ENCODE measurements around the gene DNAL4. TPM values are rescaled to one million over a fixed set of nuclear protein-coding genes. Genes with fewer than 3 reads are reported as not detected.

DNAL4 gene
- total RNA-seq, 2 donors from 2014 or later, result 5.1 to 7.2 TPM

- H3K27me3 Mint-ChIP-seq, result no peaks in the 10 kb centered on the region
- H3K4me3 Mint-ChIP-seq, result no peak overlapping the region
- ATAC-seq, result no peak
- H3K27ac Mint-ChIP-seq, result peak overlapping the region; percentile 98
- DNase-seq, result no peak
- H3K36me3 Mint-ChIP-seq (ENCODE audit: low read depth), result no peaks in the 10 kb centered on the region
- H3K9me3 ChIP-seq (ENCODE audit: control insufficient read depth, low read length, poor library complexity, severe bottlenecking), result no peaks in the 10 kb centered on the region
- H3K4me1 Mint-ChIP-seq, result peaks cover 14% of the 10 kb centered on the region
Observed at GRCh38 chr22:38744981-38745380, 49.0 kb downstream of the DNAL4 start.

GRCh38 chr22:38742176-38742942 lies 51.6 kb downstream of the DNAL4 start:
- ATAC-seq, result no peak
- no peak for DNase-seq
- peak overlapping the region; percentile 93 for H3K27ac Mint-ChIP-seq
- peaks cover 15% of the 10 kb centered on the region for H3K4me1 Mint-ChIP-seq
- peak overlapping the region; percentile 66 for H3K4me3 Mint-ChIP-seq
- no peaks in the 10 kb centered on the region for H3K9me3 ChIP-seq (ENCODE audit: control insufficient read depth, low read length, poor library complexity, severe bottlenecking)
- H3K27me3 Mint-ChIP-seq, result no peaks in the 10 kb centered on the region
- peaks cover under 1% of the 10 kb centered on the region for H3K36me3 Mint-ChIP-seq (ENCODE audit: low read depth)

DNA sequence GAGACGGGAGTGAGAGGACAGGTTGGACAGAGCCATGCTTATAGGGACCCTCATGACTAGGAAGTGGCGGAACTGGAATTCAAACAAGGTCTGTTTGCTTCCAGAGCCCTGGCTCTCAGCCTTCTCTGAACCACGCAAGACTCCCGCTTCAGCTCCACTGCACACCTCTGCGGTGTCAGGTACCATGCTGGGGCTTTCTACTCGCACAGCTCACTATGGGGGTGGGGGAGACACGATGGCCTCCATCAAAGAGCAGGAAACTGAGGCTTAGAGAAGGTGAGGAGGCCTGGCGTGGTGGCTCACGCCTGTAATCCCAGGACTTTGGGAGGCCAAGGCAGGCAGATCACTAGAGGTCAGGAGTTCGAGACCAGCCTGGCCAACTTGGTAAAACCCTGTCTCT lies 52.4 kb downstream of the DNAL4 start:
- DNase-seq, result no peak
- no peak for ATAC-seq
- Mint-ChIP-seq H3K4me1 (peaks cover 23% of the 10 kb centered on the region), H3K36me3 (ENCODE audit: low read depth) (peaks cover 4% of the 10 kb centered on the region), H3K27me3 (no peaks in the 10 kb centered on the region), H3K27ac (peak overlapping the region; percentile 93), H3K4me3 (no peak overlapping the region)
- H3K9me3 ChIP-seq (ENCODE audit: control insufficient read depth, low read length, poor library complexity, severe bottlenecking), result no peaks in the 10 kb centered on the region

- peaks cover 4% of the 10 kb centered on the region for H3K36me3 Mint-ChIP-seq (ENCODE audit: low read depth)
- H3K4me1 Mint-ChIP-seq, result peaks cover 24% of the 10 kb centered on the region
- no peak for ATAC-seq
- no peak overlapping the region for H3K4me3 Mint-ChIP-seq
- no peak for DNase-seq
- no peaks in the 10 kb centered on the region for H3K27me3 Mint-ChIP-seq
- no peaks in the 10 kb centered on the region for H3K9me3 ChIP-seq (ENCODE audit: control insufficient read depth, low read length, poor library complexity, severe bottlenecking)
- peak overlapping the region; percentile 93 for H3K27ac Mint-ChIP-seq
Observed at GRCh38 chr22:38741166-38741565, 52.8 kb downstream of the DNAL4 start.

DNA sequence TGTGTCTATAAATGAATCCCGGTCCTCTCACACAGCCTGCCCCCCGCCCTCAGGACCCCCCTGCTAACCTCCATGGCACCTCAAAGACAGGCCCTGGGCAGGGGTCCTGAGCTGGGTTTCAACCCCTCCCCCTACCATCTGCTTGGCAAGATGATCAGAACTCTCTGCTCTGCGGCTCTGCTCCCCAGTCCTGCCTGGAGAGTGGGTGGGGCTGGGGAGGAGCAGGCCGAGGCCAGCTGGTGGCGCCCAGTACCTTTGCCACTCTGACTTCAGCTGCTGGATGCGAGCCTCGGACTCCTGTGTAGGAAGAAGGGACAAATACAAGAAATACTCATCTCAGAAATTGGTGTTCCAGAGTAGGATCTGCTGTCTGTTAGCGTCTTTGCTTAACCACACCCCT lies 53.2 kb downstream of the DNAL4 start:
- ATAC-seq, result no peak
- no peak for DNase-seq
- no peaks in the 10 kb centered on the region for H3K27me3 Mint-ChIP-seq
- peaks cover 6% of the 10 kb centered on the region for H3K36me3 Mint-ChIP-seq (ENCODE audit: low read depth)
- no peak overlapping the region for H3K4me3 Mint-ChIP-seq
- no peaks in the 10 kb centered on the region for H3K9me3 ChIP-seq (ENCODE audit: control insufficient read depth, low read length, poor library complexity, severe bottlenecking)
- peak overlapping the region; percentile 93 for H3K27ac Mint-ChIP-seq
- H3K4me1 Mint-ChIP-seq, result peaks cover 24% of the 10 kb centered on the region

- ATAC-seq (no peak), DNase-seq (no peak)
- H3K4me1 Mint-ChIP-seq, result peaks cover 26% of the 10 kb centered on the region
- peak overlapping the region; percentile 93 for H3K27ac Mint-ChIP-seq
- H3K4me3 Mint-ChIP-seq, result peak overlapping the region; percentile 50
- H3K36me3 Mint-ChIP-seq (ENCODE audit: low read depth), result peaks cover 7% of the 10 kb centered on the region
- H3K9me3 ChIP-seq (ENCODE audit: control insufficient read depth, low read length, poor library complexity, severe bottlenecking), result no peaks in the 10 kb centered on the region
- H3K27me3 Mint-ChIP-seq, result no peaks in the 10 kb centered on the region
Observed at GRCh38 chr22:38740116-38740723, 53.7 kb downstream of the DNAL4 start.

DNA sequence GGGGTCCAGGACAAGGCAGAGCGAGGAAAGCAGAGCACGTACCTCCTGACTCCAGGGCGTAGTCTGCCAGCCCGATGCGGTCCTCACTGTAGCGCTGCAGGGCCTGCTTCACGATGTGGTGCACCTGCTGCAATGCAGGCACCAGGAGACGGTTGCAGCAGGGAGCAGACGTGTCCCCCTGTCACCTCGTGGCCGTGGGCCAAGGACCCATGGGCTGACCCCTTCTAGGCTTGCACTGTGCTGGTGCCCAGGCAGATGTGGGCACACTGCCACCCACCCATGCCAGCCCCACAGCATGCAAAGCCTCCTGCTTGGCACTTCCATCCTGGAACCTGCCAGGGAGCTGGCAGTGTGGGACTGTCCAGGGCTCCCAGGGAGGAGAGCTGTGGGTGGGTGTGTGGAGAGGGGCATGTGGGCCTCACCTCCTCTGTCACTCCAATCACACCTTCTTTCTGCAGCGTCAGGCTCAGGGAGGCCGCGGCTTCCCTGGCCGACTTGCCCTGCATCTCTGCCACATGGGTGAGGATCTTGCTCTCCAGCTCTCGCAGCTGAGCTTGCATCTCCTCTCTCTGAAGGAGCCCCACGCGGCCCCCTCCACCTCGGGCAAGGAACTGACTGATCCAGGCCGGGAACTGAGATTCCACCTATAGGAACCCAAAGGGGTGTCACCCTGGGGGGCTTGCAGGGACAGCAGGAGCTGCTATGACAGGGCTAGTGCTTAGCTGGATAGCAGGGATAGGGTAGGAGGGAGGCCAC lies 54.5 kb downstream of the DNAL4 start:
- DNase-seq (no peak), ATAC-seq (no peak)
- H3K9me3 ChIP-seq (ENCODE audit: control insufficient read depth, low read length, poor library complexity, severe bottlenecking), result no peaks in the 10 kb centered on the region
- peak overlapping the region; percentile 50 for H3K4me3 Mint-ChIP-seq
- peaks cover 31% of the 10 kb centered on the region for H3K4me1 Mint-ChIP-seq
- H3K27ac Mint-ChIP-seq, result peak overlapping the region; percentile 93
- no peaks in the 10 kb centered on the region for H3K27me3 Mint-ChIP-seq
- H3K36me3 Mint-ChIP-seq (ENCODE audit: low read depth), result peaks cover 7% of the 10 kb centered on the region

DNA sequence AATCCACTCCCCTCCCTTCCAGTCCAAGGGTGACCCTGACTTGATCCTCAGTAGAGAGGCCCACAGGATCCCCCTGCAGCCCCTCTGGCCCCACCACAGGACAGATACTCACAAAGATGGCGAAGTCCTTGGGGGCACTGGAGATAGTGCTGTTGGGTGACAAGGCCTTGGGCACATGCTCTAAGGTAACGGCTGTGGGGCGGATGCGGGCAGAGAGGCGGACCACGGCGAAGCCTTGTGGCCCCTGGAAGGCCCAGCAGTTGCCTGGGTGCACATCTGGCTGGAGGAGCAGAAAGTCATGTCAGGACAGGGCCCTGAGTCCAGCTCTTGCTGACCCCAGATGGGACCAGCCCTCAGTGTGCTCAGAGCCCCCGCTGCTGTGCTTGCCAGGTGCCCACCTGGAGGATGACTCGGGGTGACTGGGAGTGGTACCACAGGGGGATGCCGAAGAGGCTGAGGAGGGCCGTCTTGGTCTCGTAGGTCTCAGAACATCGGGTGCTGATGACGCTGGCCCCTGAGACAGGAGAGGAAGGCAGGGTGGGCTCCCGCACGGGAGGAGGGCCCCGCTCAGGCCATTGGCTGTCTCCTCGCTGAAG lies 55.4 kb downstream of the DNAL4 start:
- DNase-seq (no peak), ATAC-seq (no peak)
- Mint-ChIP-seq H3K27me3 (no peaks in the 10 kb centered on the region), H3K27ac (peak overlapping the region; percentile 93), H3K36me3 (ENCODE audit: low read depth) (peaks cover 7% of the 10 kb centered on the region), H3K4me1 (peaks cover 40% of the 10 kb centered on the region), H3K4me3 (peak overlapping the region; percentile 28)
- no peaks in the 10 kb centered on the region for H3K9me3 ChIP-seq (ENCODE audit: control insufficient read depth, low read length, poor library complexity, severe bottlenecking)

GRCh38 chr22:38737302-38738060 lies 56.5 kb downstream of the DNAL4 start:
- H3K36me3 Mint-ChIP-seq (ENCODE audit: low read depth), result peaks cover 7% of the 10 kb centered on the region
- no peak for DNase-seq
- H3K27ac Mint-ChIP-seq, result peak overlapping the region; percentile 93
- no peaks in the 10 kb centered on the region for H3K9me3 ChIP-seq (ENCODE audit: control insufficient read depth, low read length, poor library complexity, severe bottlenecking)
- H3K27me3 Mint-ChIP-seq, result no peaks in the 10 kb centered on the region
- no peak for ATAC-seq
- peaks cover 47% of the 10 kb centered on the region for H3K4me1 Mint-ChIP-seq
- H3K4me3 Mint-ChIP-seq, result peak overlapping the region; percentile 78

DNA sequence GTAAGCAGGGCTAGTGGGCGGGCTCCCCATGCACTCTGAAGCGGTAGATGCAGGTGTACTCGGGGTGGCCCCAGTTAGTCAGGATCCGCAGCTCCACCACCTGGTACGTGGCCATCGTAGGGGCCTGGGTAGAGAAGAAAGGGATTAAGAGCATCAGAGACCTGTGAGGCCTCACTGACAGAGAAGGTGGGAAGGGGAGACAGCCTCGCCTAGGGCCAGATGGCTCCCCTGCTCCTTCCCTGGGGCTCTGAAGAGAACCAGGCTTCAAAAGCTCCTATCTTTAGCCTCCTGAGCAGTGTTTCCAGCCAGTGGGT lies 57.7 kb downstream of the DNAL4 start:
- peak overlapping the region; percentile 45 for H3K4me3 Mint-ChIP-seq
- H3K9me3 ChIP-seq (ENCODE audit: control insufficient read depth, low read length, poor library complexity, severe bottlenecking), result no peaks in the 10 kb centered on the region
- DNase-seq (no peak), ATAC-seq (no peak)
- H3K27me3 Mint-ChIP-seq, result no peaks in the 10 kb centered on the region
- peaks cover 47% of the 10 kb centered on the region for H3K4me1 Mint-ChIP-seq
- H3K36me3 Mint-ChIP-seq (ENCODE audit: low read depth), result peaks cover 7% of the 10 kb centered on the region
- H3K27ac Mint-ChIP-seq, result peak overlapping the region; percentile 93

DNA sequence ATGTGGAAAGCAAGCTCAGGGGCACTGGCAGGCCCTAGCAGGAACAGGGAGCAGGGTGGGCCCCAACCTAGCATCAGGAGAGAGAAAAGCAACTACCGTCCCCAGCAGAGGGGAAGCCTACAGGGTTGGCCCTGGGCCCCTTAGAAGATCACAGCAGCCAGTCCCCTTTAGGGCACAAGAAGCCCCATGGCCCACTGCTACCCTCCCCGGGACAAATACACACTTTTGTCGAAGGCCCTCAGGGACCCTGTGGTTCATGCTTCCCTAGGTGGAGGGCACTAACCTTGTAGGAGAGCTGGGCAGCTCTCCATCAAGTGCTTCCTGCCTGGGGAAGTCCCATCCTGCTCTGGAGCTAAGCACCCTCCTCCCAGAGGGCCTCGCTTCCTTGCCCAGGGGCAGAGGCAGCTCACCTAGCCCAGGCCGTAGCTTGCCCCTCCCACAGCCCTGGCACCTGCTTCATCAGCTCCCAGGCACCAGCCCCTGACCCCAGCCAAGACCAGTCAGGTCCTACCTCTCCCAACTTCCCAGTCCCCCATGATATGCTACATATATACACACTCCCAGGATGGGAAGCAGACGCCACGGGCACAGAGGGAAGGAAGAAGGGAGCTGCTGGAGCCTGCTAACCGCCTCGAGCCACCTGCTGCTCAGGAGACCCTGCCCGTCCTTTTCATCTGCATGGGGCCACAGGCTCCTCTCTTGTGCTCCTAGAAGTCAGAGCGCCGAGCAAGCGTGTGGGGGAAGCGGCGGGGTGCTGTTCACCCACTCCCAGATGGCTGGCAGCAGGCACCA lies 58.3 kb downstream of the DNAL4 start:
- no peaks in the 10 kb centered on the region for H3K27me3 Mint-ChIP-seq
- H3K4me1 Mint-ChIP-seq, result peaks cover 46% of the 10 kb centered on the region
- peak; percentile 27 for ATAC-seq
- no peaks in the 10 kb centered on the region for H3K9me3 ChIP-seq (ENCODE audit: control insufficient read depth, low read length, poor library complexity, severe bottlenecking)
- H3K36me3 Mint-ChIP-seq (ENCODE audit: low read depth), result peaks cover 7% of the 10 kb centered on the region
- H3K4me3 Mint-ChIP-seq, result peak overlapping the region; percentile 45
- peak overlapping the region; percentile 93 for H3K27ac Mint-ChIP-seq
- DNase-seq, result no peak

DNA sequence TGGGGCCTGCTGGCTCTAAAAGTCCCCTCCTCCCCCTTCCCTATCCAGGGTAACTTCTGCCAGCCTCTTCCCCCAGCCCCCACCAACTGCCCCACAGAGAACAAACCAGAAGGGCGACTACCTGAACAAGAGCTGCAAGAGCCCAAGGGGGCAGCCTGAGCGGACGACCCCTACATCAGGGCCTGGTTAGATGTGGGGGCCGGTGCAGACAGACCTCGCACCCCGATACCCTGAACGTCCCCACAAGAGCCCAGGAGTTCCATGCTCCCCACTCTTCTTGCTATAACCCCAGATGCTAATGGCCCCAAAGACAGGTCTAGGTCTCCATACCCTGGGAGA lies 58.8 kb downstream of the DNAL4 start:
- H3K4me3 Mint-ChIP-seq, result no peak overlapping the region
- H3K4me1 Mint-ChIP-seq, result peaks cover 47% of the 10 kb centered on the region
- peaks cover 7% of the 10 kb centered on the region for H3K36me3 Mint-ChIP-seq (ENCODE audit: low read depth)
- peak; percentile 0 for ATAC-seq
- H3K27me3 Mint-ChIP-seq, result no peaks in the 10 kb centered on the region
- no peak for DNase-seq
- no peaks in the 10 kb centered on the region for H3K9me3 ChIP-seq (ENCODE audit: control insufficient read depth, low read length, poor library complexity, severe bottlenecking)
- peak overlapping the region; percentile 93 for H3K27ac Mint-ChIP-seq
